Measurements from ENCODE around the gene CCT5.

Gene CCT5

DNA sequence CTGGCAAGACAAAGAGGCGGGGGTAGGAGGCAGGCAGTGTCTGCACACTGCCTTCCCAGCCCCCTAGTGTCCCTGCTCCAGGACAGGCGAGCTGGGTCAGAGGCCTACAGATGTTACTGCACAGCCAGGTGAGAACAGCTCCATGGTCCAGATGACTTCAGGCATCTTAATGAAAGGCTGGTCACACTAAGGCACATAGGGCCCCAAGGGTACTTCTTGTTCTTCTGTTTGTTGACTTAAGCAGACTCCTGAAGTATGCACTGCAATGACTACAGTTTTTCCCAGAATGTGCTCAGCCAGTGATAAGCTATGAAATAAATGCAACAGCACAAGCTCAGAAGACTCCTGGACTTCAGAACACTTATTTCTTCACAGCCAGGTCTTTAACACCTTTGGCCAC is 27.8 kb upstream of the CCT5 start:
- Histone ChIP-seq H3K4me3 (ENCODE audit: low read length) (no peak overlapping the region), H3K36me3 (ENCODE audit: control insufficient read depth, insufficient read depth, low read length) (peaks cover 2% of the 10 kb centered on the region), H3K9ac (ENCODE audit: low read length) (no peak overlapping the region), H3K18ac (ENCODE audit: low read length) (no peak overlapping the region), H4K8ac (ENCODE audit: low read depth, low read length) (no peak overlapping the region), H3K23ac (ENCODE audit: low read length) (no peak overlapping the region), H3K4me1 (ENCODE audit: control insufficient read depth, low read depth, low read length) (no peaks in the 10 kb centered on the region), H2BK120ac (ENCODE audit: low read depth, low read length) (no peak overlapping the region), H3K79me2 (ENCODE audit: control insufficient read depth, insufficient read depth, low read length) (no peaks in the 10 kb centered on the region), H3K27ac (ENCODE audit: low read depth, low read length) (no peak overlapping the region), H2AK5ac (ENCODE audit: low read length) (no peak overlapping the region), H4K5ac (ENCODE audit: low read length) (no peak overlapping the region), H3K4me2 (ENCODE audit: low read length) (no peak overlapping the region), H3K56ac (ENCODE audit: low read length) (no peak overlapping the region), H2BK15ac (replicated peaks; ENCODE audit: low read depth) (no peak overlapping the region), H3K79me1 (ENCODE audit: low read length) (no peaks in the 10 kb centered on the region), H3K4ac (ENCODE audit: low read depth, low read length) (no peak overlapping the region), H2BK5ac (ENCODE audit: low read length) (no peak overlapping the region), H3K27me3 (ENCODE audit: insufficient read depth, low read length, poor library complexity) (no peaks in the 10 kb centered on the region)
- WGBS (ENCODE audit: extremely low coverage, insufficient coverage, low lambda C conversion rate): no CpG with 5 or more reads among the region's 2 CpGs
- DNase-seq: no peak

GRCh38 chr5:10227379-10227778 is 22.7 kb upstream of the CCT5 start:
- Histone ChIP-seq H2AK5ac (ENCODE audit: low read length) (no peak overlapping the region), H3K9ac (ENCODE audit: low read length) (no peak overlapping the region), H3K79me1 (ENCODE audit: low read length) (no peaks in the 10 kb centered on the region), H3K36me3 (ENCODE audit: control insufficient read depth, insufficient read depth, low read length) (no peaks in the 10 kb centered on the region), H2BK120ac (ENCODE audit: low read depth, low read length) (no peak overlapping the region), H3K27ac (ENCODE audit: low read depth, low read length) (no peak overlapping the region), H4K8ac (ENCODE audit: low read depth, low read length) (no peak overlapping the region), H2BK15ac (replicated peaks; ENCODE audit: low read depth) (no peak overlapping the region), H3K56ac (ENCODE audit: low read length) (no peak overlapping the region), H3K4me3 (ENCODE audit: low read length) (no peak overlapping the region), H2BK5ac (ENCODE audit: low read length) (no peak overlapping the region), H4K5ac (ENCODE audit: low read length) (no peak overlapping the region), H3K4ac (ENCODE audit: low read depth, low read length) (no peak overlapping the region), H3K27me3 (ENCODE audit: insufficient read depth, low read length, poor library complexity) (no peaks in the 10 kb centered on the region), H3K4me2 (ENCODE audit: low read length) (no peak overlapping the region), H3K79me2 (ENCODE audit: control insufficient read depth, insufficient read depth, low read length) (no peaks in the 10 kb centered on the region), H3K18ac (ENCODE audit: low read length) (no peak overlapping the region), H3K23ac (ENCODE audit: low read length) (no peak overlapping the region), H3K4me1 (ENCODE audit: control insufficient read depth, low read depth, low read length) (no peaks in the 10 kb centered on the region)
- no peak for DNase-seq
- WGBS (ENCODE audit: extremely low coverage, insufficient coverage, low lambda C conversion rate): no CpG with 5 or more reads among the region's 7 CpGs

DNA sequence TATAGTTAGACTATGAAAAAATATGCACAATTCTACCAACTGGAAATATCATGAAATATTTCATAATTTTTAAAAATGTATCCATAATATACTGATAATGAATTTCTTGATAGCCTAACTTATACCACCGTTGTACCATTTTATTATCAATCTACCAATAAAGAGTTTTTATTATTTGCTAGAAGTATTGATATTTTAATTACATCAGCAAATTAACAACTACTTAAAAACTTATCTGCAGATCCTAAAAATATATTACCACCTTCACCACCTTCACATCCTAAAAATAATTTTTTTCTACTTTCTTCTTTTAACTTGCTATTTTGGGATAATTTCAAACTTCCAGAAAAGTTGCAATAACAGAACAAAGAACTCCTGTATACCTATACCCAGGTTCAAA is 21.8 kb upstream of the CCT5 start:
- Histone ChIP-seq H3K56ac (ENCODE audit: low read length) (no peak overlapping the region), H3K27ac (ENCODE audit: low read depth, low read length) (no peak overlapping the region)
- WGBS (ENCODE audit: extremely low coverage, insufficient coverage, low lambda C conversion rate): no CpG with 5 or more reads among the region's 1 CpG

DNA sequence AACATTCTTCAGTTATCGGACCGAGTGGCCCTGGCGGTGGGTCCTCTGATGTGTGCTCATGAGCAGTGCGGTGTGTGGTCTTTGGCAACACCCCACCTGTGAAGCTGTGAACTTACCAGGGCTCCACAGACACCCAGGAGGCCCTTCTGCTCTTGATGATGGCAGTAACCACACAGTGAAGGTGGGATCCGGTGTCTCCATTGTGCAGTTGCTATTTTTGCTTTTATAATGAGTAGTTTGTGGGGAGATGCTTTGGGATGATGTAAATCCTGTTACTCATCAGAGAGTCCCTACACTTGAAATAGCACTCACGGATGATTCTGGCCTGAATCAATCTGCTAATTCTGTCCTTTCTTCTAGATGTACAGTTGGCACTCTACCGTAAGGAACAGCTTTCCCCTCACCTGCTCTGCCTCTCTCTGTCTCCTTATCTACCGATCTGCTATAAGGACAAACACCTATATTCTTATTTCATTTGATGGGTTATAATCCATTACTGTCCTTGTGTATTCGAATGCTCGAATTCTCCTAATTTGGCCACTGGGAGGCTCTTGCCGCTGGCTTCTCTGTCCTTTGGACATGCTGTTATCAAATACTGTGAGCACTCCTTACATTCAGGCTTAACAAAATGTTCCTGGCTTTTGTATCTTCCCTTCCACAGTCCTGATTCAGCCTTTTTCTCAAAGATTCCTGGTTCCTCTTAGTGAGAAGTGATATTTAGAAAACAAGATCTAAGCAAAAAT is 20.6 kb upstream of the CCT5 start:
- Histone ChIP-seq H3K36me3 (ENCODE audit: control insufficient read depth, insufficient read depth, low read length) (no peaks in the 10 kb centered on the region), H3K79me1 (ENCODE audit: low read length) (no peaks in the 10 kb centered on the region), H3K4ac (ENCODE audit: low read depth, low read length) (no peak overlapping the region), H3K23ac (ENCODE audit: low read length) (no peak overlapping the region), H2BK5ac (ENCODE audit: low read length) (no peak overlapping the region), H3K27me3 (ENCODE audit: insufficient read depth, low read length, poor library complexity) (no peaks in the 10 kb centered on the region), H3K56ac (ENCODE audit: low read length) (no peak overlapping the region), H3K4me2 (ENCODE audit: low read length) (no peak overlapping the region), H3K79me2 (ENCODE audit: control insufficient read depth, insufficient read depth, low read length) (no peaks in the 10 kb centered on the region), H4K5ac (ENCODE audit: low read length) (no peak overlapping the region), H4K8ac (ENCODE audit: low read depth, low read length) (no peak overlapping the region), H3K9ac (ENCODE audit: low read length) (no peak overlapping the region), H3K18ac (ENCODE audit: low read length) (no peak overlapping the region), H2BK15ac (replicated peaks; ENCODE audit: low read depth) (no peak overlapping the region), H3K4me1 (ENCODE audit: control insufficient read depth, low read depth, low read length) (no peaks in the 10 kb centered on the region), H3K27ac (ENCODE audit: low read depth, low read length) (no peak overlapping the region), H3K4me3 (ENCODE audit: low read length) (no peak overlapping the region), H2AK5ac (ENCODE audit: low read length) (no peak overlapping the region), H2BK120ac (ENCODE audit: low read depth, low read length) (no peak overlapping the region)
- DNase-seq: no peak
- no CpG with 5 or more reads among the region's 11 CpGs for WGBS (ENCODE audit: extremely low coverage, insufficient coverage, low lambda C conversion rate)

More for the DNA sequence above, 21.8 kb upstream of the CCT5 start:
- Histone ChIP-seq H2AK5ac (ENCODE audit: low read length) (no peak overlapping the region), H3K27me3 (ENCODE audit: insufficient read depth, low read length, poor library complexity) (no peaks in the 10 kb centered on the region), H3K4ac (ENCODE audit: low read depth, low read length) (no peak overlapping the region), H2BK5ac (ENCODE audit: low read length) (no peak overlapping the region), H3K4me3 (ENCODE audit: low read length) (no peak overlapping the region), H3K4me2 (ENCODE audit: low read length) (no peak overlapping the region), H3K79me1 (ENCODE audit: low read length) (no peaks in the 10 kb centered on the region), H3K36me3 (ENCODE audit: control insufficient read depth, insufficient read depth, low read length) (no peaks in the 10 kb centered on the region), H3K9ac (ENCODE audit: low read length) (no peak overlapping the region), H3K4me1 (ENCODE audit: control insufficient read depth, low read depth, low read length) (no peaks in the 10 kb centered on the region), H2BK120ac (ENCODE audit: low read depth, low read length) (no peak overlapping the region), H4K5ac (ENCODE audit: low read length) (no peak overlapping the region), H3K79me2 (ENCODE audit: control insufficient read depth, insufficient read depth, low read length) (no peaks in the 10 kb centered on the region), H2BK15ac (replicated peaks; ENCODE audit: low read depth) (no peak overlapping the region), H4K8ac (ENCODE audit: low read depth, low read length) (no peak overlapping the region), H3K18ac (ENCODE audit: low read length) (no peak overlapping the region), H3K23ac (ENCODE audit: low read length) (no peak overlapping the region)
- DNase-seq: no peak

- Histone ChIP-seq H3K18ac (ENCODE audit: low read length) (no peak overlapping the region), H3K56ac (ENCODE audit: low read length) (no peak overlapping the region), H3K4me1 (ENCODE audit: control insufficient read depth, low read depth, low read length) (no peaks in the 10 kb centered on the region), H4K8ac (ENCODE audit: low read depth, low read length) (no peak overlapping the region), H3K23ac (ENCODE audit: low read length) (no peak overlapping the region), H3K9ac (ENCODE audit: low read length) (no peak overlapping the region), H3K79me2 (ENCODE audit: control insufficient read depth, insufficient read depth, low read length) (no peaks in the 10 kb centered on the region), H3K4me2 (ENCODE audit: low read length) (no peak overlapping the region), H2AK5ac (ENCODE audit: low read length) (no peak overlapping the region), H3K27ac (ENCODE audit: low read depth, low read length) (no peak overlapping the region), H3K4me3 (ENCODE audit: low read length) (no peak overlapping the region), H2BK120ac (ENCODE audit: low read depth, low read length) (no peak overlapping the region), H2BK5ac (ENCODE audit: low read length) (no peak overlapping the region), H3K36me3 (ENCODE audit: control insufficient read depth, insufficient read depth, low read length) (no peaks in the 10 kb centered on the region), H3K79me1 (ENCODE audit: low read length) (no peaks in the 10 kb centered on the region), H2BK15ac (replicated peaks; ENCODE audit: low read depth) (no peak overlapping the region), H3K4ac (ENCODE audit: low read depth, low read length) (no peak overlapping the region), H3K27me3 (ENCODE audit: insufficient read depth, low read length, poor library complexity) (no peaks in the 10 kb centered on the region), H4K5ac (ENCODE audit: low read length) (no peak overlapping the region)
- no CpG with 5 or more reads among the region's 9 CpGs for WGBS (ENCODE audit: extremely low coverage, insufficient coverage, low lambda C conversion rate)
- DNase-seq: no peak
Observed at GRCh38 chr5:10232386-10232785, 17.7 kb upstream of the CCT5 start.

DNA sequence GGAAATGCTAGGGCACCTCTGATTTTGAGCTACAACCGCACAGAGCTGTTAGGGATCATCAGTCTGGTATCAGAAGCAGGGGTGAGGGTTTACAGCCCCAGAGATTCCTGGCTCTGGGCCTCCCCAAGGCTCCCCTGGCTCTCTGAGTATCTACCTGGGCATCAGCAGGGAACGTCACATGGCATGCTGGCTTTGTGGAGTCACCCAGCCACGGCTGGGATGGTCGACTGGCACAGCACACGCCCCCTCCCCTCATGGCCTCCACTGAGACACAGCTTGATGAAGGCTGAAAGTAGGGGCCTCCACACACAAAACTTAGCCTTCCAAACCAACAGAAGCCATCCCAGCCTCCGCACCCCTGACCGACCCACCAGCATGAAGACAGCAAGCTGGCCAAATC is 17.1 kb upstream of the CCT5 start:
- H3K36me3 ChIP-seq (ENCODE audit: control insufficient read depth, insufficient read depth, low read length): no peaks in the 10 kb centered on the region
- H3K4me2 ChIP-seq (ENCODE audit: low read length): no peak overlapping the region
- no peaks in the 10 kb centered on the region for H3K79me1 ChIP-seq (ENCODE audit: low read length)
- H3K27ac ChIP-seq (ENCODE audit: low read depth, low read length): no peak overlapping the region
- H2BK120ac ChIP-seq (ENCODE audit: low read depth, low read length): no peak overlapping the region
- no peaks in the 10 kb centered on the region for H3K4me1 ChIP-seq (ENCODE audit: control insufficient read depth, low read depth, low read length)
- H3K23ac ChIP-seq (ENCODE audit: low read length): no peak overlapping the region
- no peak overlapping the region for H2BK15ac ChIP-seq (replicated peaks; ENCODE audit: low read depth)
- no peaks in the 10 kb centered on the region for H3K79me2 ChIP-seq (ENCODE audit: control insufficient read depth, insufficient read depth, low read length)
- no peaks in the 10 kb centered on the region for H3K27me3 ChIP-seq (ENCODE audit: insufficient read depth, low read length, poor library complexity)
- H4K8ac ChIP-seq (ENCODE audit: low read depth, low read length): no peak overlapping the region
- H3K18ac ChIP-seq (ENCODE audit: low read length): no peak overlapping the region
- no peak overlapping the region for H3K4ac ChIP-seq (ENCODE audit: low read depth, low read length)
- H4K5ac ChIP-seq (ENCODE audit: low read length): no peak overlapping the region
- H3K4me3 ChIP-seq (ENCODE audit: low read length): no peak overlapping the region
- WGBS (ENCODE audit: extremely low coverage, insufficient coverage, low lambda C conversion rate): no CpG with 5 or more reads among the region's 7 CpGs
- H3K9ac ChIP-seq (ENCODE audit: low read length): no peak overlapping the region
- DNase-seq: no peak
- no peak overlapping the region for H2BK5ac ChIP-seq (ENCODE audit: low read length)
- H2AK5ac ChIP-seq (ENCODE audit: low read length): no peak overlapping the region
- H3K56ac ChIP-seq (ENCODE audit: low read length): no peak overlapping the region

Data from mesendoderm (in vitro differentiated cells).